ENCODE data around the gene SPI1.

Gene SPI1

GRCh38 chr11:47378010-47378835 is at the start of gene SPI1:
TSS of gene SPI1 (minus strand) at chr11:47378547. CDS start at chr11:47378353, 194 bp downstream.
- DNase-seq = no peak

GRCh38 chr11:47426062-47426956 is 48.0 kb upstream of the SPI1 start, which contains the start of gene PSMC3:
TSS of gene PSMC3 (minus strand) at chr11:47426439. CDS start at chr11:47426279, 160 bp downstream.
- DNase-seq = peak; percentile 93

GRCh38 chr11:47425611-47426010 is 47.3 kb upstream of the SPI1 start:
- DNase-seq = no peak

GRCh38 chr11:47418454-47419259 is 40.3 kb upstream of the SPI1 start:
- DNase-seq = no peak

- no peak for DNase-seq
These were observed 39.4 kb upstream of the SPI1 start for GRCh38 chr11:47417712-47418111.

- no peak for DNase-seq
These were observed 37.7 kb upstream of the SPI1 start for GRCh38 chr11:47415949-47416472.

GRCh38 chr11:47415091-47415854 is 36.9 kb upstream of the SPI1 start:
- no peak for DNase-seq

GRCh38 chr11:47414685-47415070 is 36.3 kb upstream of the SPI1 start:
- DNase-seq = no peak

GRCh38 chr11:47413908-47414684 is 35.7 kb upstream of the SPI1 start:
- no peak for DNase-seq

GRCh38 chr11:47413351-47413750 is 35.0 kb upstream of the SPI1 start:
- DNase-seq = no peak

GRCh38 chr11:47411884-47412746 is 33.8 kb upstream of the SPI1 start:
- DNase-seq = no peak

GRCh38 chr11:47410370-47411264 is 32.3 kb upstream of the SPI1 start:
- DNase-seq = no peak

- no peak for DNase-seq
These were observed 31.4 kb upstream of the SPI1 start for GRCh38 chr11:47409440-47410369.

- peak; percentile 17 for DNase-seq
These were observed 30.5 kb upstream of the SPI1 start for GRCh38 chr11:47408598-47409439.

- DNase-seq = peak; percentile 82
These were observed 29.6 kb upstream of the SPI1 start, which contains the start of gene SLC39A13 for GRCh38 chr11:47407746-47408590. TSS of gene SLC39A13 (plus strand) at chr11:47408590. CDS start at chr11:47410095, 1,505 bp downstream.

All from NCI-H446 treated with DMSO at 0.1 percent for 48 hours (cell line).